ENCODE results near the gene GPATCH2L. TPM values are rescaled to one million over a fixed set of nuclear protein-coding genes. Genes with fewer than 3 reads are reported as not detected.

Gene GPATCH2L
- total and polyA plus RNA-seq, 2 of the 13 experiments (the other 11 are each of a cell fraction or from before 2014, with no cell fraction given), result 14.4 to 29.0 TPM

DNA sequence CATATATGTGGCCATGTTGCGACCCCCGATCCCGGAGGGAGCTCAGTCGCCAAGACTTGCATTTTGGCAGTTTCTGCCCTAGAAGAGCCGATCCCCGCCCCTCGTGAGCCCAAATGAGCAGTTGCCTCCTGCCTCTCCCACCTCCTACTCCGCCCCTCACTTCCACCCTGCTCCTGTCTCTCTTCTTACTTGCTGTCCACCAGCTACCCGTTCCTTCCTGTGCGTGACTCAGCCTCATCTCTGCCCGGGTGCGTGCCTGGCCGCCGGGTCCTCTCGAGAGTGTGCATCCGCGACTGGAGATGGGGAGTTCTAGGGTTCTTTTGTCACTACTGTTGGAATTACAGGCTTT, 585 bp downstream of the GPATCH2L start (continued):
- TF ChIP-seq, protein P1, sequence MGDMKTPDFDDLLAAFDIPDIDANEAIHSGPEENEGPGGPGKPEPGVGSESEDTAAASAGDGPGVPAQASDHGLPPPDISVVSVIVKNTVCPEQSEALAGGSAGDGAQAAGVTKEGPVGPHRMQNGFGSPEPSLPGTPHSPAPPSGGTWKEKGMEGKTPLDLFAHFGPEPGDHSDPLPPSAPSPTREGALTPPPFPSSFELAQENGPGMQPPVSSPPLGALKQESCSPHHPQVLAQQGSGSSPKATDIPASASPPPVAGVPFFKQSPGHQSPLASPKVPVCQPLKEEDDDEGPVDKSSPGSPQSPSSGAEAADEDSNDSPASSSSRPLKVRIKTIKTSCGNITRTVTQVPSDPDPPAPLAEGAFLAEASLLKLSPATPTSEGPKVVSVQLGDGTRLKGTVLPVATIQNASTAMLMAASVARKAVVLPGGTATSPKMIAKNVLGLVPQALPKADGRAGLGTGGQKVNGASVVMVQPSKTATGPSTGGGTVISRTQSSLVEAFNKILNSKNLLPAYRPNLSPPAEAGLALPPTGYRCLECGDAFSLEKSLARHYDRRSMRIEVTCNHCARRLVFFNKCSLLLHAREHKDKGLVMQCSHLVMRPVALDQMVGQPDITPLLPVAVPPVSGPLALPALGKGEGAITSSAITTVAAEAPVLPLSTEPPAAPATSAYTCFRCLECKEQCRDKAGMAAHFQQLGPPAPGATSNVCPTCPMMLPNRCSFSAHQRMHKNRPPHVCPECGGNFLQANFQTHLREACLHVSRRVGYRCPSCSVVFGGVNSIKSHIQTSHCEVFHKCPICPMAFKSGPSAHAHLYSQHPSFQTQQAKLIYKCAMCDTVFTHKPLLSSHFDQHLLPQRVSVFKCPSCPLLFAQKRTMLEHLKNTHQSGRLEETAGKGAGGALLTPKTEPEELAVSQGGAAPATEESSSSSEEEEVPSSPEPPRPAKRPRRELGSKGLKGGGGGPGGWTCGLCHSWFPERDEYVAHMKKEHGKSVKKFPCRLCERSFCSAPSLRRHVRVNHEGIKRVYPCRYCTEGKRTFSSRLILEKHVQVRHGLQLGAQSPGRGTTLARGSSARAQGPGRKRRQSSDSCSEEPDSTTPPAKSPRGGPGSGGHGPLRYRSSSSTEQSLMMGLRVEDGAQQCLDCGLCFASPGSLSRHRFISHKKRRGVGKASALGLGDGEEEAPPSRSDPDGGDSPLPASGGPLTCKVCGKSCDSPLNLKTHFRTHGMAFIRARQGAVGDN (CRISPR knock-in tag; IDR thresholded peaks at IDR 0.05), result peak; percentile 46
- TF ChIP-seq HOXA7 (CRISPR knock-in tag; IDR thresholded peaks at IDR 0.05), result no peak
- TF ChIP-seq, protein P2, sequence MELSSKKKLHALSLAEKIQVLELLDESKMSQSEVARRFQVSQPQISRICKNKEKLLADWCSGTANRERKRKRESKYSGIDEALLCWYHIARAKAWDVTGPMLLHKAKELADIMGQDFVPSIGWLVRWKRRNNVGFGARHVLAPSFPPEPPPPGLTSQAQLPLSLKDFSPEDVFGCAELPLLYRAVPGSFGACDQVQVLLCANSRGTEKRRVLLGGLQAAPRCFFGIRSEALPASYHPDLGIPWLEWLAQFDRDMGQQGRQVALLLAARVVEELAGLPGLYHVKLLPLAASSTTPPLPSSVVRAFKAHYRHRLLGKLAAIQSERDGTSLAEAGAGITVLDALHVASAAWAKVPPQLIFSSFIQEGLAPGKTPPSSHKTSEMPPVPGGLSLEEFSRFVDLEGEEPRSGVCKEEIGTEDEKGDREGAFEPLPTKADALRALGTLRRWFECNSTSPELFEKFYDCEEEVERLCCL (CRISPR knock-in tag; IDR thresholded peaks at IDR 0.05; ENCODE audit: borderline replicate concordance), result no peak
- TF ChIP-seq BCL6 (CRISPR knock-in tag; IDR thresholded peaks at IDR 0.05), result peak; percentile 13; the same call in 1 of the 2 replicates
- TF ChIP-seq AHR (CRISPR knock-in tag; IDR thresholded peaks at IDR 0.05), result no peak
- TF ChIP-seq WIZ (CRISPR knock-in tag; IDR thresholded peaks at IDR 0.05), result no peak
- no peak for TF ChIP-seq NFRKB (IDR thresholded peaks at IDR 0.05)
- TF ChIP-seq, protein P3, sequence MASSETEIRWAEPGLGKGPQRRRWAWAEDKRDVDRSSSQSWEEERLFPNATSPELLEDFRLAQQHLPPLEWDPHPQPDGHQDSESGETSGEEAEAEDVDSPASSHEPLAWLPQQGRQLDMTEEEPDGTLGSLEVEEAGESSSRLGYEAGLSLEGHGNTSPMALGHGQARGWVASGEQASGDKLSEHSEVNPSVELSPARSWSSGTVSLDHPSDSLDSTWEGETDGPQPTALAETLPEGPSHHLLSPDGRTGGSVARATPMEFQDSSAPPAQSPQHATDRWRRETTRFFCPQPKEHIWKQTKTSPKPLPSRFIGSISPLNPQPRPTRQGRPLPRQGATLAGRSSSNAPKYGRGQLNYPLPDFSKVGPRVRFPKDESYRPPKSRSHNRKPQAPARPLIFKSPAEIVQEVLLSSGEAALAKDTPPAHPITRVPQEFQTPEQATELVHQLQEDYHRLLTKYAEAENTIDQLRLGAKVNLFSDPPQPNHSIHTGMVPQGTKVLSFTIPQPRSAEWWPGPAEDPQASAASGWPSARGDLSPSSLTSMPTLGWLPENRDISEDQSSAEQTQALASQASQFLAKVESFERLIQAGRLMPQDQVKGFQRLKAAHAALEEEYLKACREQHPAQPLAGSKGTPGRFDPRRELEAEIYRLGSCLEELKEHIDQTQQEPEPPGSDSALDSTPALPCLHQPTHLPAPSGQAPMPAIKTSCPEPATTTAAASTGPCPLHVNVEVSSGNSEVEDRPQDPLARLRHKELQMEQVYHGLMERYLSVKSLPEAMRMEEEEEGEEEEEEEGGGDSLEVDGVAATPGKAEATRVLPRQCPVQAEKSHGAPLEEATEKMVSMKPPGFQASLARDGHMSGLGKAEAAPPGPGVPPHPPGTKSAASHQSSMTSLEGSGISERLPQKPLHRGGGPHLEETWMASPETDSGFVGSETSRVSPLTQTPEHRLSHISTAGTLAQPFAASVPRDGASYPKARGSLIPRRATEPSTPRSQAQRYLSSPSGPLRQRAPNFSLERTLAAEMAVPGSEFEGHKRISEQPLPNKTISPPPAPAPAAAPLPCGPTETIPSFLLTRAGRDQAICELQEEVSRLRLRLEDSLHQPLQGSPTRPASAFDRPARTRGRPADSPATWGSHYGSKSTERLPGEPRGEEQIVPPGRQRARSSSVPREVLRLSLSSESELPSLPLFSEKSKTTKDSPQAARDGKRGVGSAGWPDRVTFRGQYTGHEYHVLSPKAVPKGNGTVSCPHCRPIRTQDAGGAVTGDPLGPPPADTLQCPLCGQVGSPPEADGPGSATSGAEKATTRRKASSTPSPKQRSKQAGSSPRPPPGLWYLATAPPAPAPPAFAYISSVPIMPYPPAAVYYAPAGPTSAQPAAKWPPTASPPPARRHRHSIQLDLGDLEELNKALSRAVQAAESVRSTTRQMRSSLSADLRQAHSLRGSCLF (CRISPR knock-in tag; IDR thresholded peaks at IDR 0.05; ENCODE audit: borderline replicate concordance), result no peak
- no peak for TF ChIP-seq ZNF850 (CRISPR knock-in tag; conservative IDR thresholded peaks at IDR 0.05)
- TF ChIP-seq KLF13 (CRISPR knock-in tag; IDR thresholded peaks at IDR 0.05), result no peak
- TF ChIP-seq, protein P4, sequence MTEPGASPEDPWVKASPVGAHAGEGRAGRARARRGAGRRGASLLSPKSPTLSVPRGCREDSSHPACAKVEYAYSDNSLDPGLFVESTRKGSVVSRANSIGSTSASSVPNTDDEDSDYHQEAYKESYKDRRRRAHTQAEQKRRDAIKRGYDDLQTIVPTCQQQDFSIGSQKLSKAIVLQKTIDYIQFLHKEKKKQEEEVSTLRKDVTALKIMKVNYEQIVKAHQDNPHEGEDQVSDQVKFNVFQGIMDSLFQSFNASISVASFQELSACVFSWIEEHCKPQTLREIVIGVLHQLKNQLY (CRISPR knock-in tag; IDR thresholded peaks at IDR 0.05), result no peak
- no peak for TF ChIP-seq ZNF746 (CRISPR knock-in tag; IDR thresholded peaks at IDR 0.05)
- no peak for TF ChIP-seq MIXL1 (CRISPR knock-in tag; IDR thresholded peaks at IDR 0.05)
- TF ChIP-seq RAD51 (IDR thresholded peaks at IDR 0.05; ENCODE audit: borderline replicate concordance), result no peak
- TF ChIP-seq PHB2 (IDR thresholded peaks at IDR 0.05; ENCODE audit: partially characterized antibody), result no peak
- TF ChIP-seq, protein P5, sequence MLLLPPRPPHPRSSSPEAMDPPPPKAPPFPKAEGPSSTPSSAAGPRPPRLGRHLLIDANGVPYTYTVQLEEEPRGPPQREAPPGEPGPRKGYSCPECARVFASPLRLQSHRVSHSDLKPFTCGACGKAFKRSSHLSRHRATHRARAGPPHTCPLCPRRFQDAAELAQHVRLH (CRISPR knock-in tag; IDR thresholded peaks at IDR 0.05; ENCODE audit: borderline replicate concordance, low read depth), result no peak
- no peak for TF ChIP-seq GTF3A (CRISPR knock-in tag; conservative IDR thresholded peaks at IDR 0.05)
- TF ChIP-seq EED (CRISPR knock-in tag; IDR thresholded peaks at IDR 0.05), result peak; percentile 53; the same call in 1 of the 2 replicates
- no peak for TF ChIP-seq ZNF530 (CRISPR knock-in tag; IDR thresholded peaks at IDR 0.05; ENCODE audit: low read depth)
- TF ChIP-seq PTBP1 (IDR thresholded peaks at IDR 0.05; ENCODE audit: low read depth, low read length, poor library complexity, severe bottlenecking), result no peak
